Stimulated activated naive CD8-positive, alpha-beta T cell treated with anti-CD3 and anti-CD28 coated beads, Interleukin-15, Interleukin-2, amounts not matched to agents 100 ng/mL and 50 ng/mL, for 24 hours (primary cell): Measurements from ENCODE around the gene RAB21.
A peak's percentile ranks its signal among the peaks of the same experiment; 100 is the strongest.

Source experiments
- H3K27ac Mint-ChIP-seq: one replicate; pipeline ENCODE4 v1.8.0; 2021; ENCODE audit warnings: mild to moderate bottlenecking, mixed read lengths
- H3K27me3 Mint-ChIP-seq: one replicate; pipeline ENCODE4 v1.8.0; 2021; ENCODE audit warnings: mixed read lengths
- H3K36me3 Mint-ChIP-seq: one replicate; pipeline ENCODE4 v1.8.0; 2021; ENCODE audit warnings: low read depth, mixed read lengths
- H3K4me1 Mint-ChIP-seq: one replicate; pipeline ENCODE4 v1.8.0; 2021; ENCODE audit warnings: low read depth, mixed read lengths
- H3K4me3 Mint-ChIP-seq: one replicate; pipeline ENCODE4 v1.8.0; 2021; ENCODE audit warnings: mild to moderate bottlenecking, mixed read lengths
- H3K9me3 Mint-ChIP-seq: one replicate; pipeline ENCODE4 v1.8.0; 2021; ENCODE audit warnings: mixed read lengths

RAB21 gene

DNA sequence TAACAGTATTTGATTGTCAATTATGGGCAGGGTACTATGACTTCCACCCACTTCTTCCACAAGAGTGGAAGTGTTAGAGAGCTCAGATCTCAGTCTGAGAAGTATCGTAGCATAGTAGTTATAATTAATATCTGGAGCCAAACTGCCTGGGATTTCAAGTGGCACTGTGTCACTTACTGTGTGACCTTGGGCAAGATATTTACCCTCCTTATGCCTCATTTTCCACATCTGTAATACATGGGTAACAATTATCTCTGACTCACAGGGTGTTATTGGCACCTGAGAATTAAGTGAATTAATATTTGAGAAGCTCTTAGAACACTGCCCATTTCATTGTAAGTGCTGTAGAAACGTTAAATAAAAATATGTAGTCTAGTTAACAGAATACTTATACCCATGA lies 11.5 kb downstream of the RAB21 start:
- H3K4me1 Mint-ChIP-seq, result peaks cover 68% of the 10 kb centered on the region

DNA sequence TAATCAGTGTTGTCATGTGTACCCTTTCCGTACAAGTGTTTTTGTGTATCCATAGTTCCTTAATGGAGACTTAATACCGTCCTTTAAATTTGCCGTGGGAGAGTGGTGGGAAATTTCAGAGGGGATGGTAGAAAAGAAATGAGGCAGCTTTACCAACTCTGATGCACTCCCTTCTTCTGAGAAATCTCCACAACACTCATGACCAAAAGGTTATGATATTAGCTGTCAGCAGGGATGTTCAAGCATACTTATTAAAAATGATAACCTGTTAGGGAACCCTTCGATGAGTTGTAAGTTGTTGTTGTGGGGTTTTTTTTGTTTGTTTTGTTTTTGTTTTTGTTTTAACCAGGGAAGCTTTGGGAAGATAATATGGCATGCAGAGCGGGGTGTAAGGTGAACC lies 12.5 kb downstream of the RAB21 start:
- H3K27ac Mint-ChIP-seq, result no peak overlapping the region
- no peaks in the 10 kb centered on the region for H3K27me3 Mint-ChIP-seq
- peaks cover 55% of the 10 kb centered on the region for H3K36me3 Mint-ChIP-seq
- H3K4me3 Mint-ChIP-seq, result no peak overlapping the region
- peaks cover 4% of the 10 kb centered on the region for H3K9me3 Mint-ChIP-seq
- peaks cover 68% of the 10 kb centered on the region for H3K4me1 Mint-ChIP-seq

More for the DNA sequence above, 11.5 kb downstream of the RAB21 start:
- no peak overlapping the region for H3K27ac Mint-ChIP-seq
- no peak overlapping the region for H3K4me3 Mint-ChIP-seq
- H3K36me3 Mint-ChIP-seq, result peaks cover 52% of the 10 kb centered on the region
- peaks cover 4% of the 10 kb centered on the region for H3K9me3 Mint-ChIP-seq
- no peaks in the 10 kb centered on the region for H3K27me3 Mint-ChIP-seq

DNA sequence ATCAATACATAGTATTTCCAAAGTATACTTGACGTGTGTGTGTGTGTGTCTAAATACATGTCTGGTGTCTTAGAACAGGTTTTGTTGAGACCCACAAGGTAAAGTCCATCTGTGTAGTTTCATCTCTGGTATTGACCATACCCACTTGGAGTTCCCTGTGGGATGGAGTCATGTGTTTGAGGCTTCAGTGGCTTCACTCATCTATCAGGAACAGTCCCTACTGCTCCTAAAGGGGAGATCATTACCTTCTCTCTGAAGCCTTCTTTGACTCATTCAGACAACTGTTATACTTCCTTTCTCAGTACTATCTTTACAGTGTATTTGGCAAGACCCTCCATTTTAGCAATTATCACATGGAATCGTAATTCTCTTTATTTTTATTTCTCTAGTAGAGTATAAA lies 14.2 kb downstream of the RAB21 start:
- H3K36me3 Mint-ChIP-seq, result peaks cover 61% of the 10 kb centered on the region
- no peak overlapping the region for H3K27ac Mint-ChIP-seq
- no peaks in the 10 kb centered on the region for H3K9me3 Mint-ChIP-seq
- no peak overlapping the region for H3K4me3 Mint-ChIP-seq
- no peaks in the 10 kb centered on the region for H3K27me3 Mint-ChIP-seq
- H3K4me1 Mint-ChIP-seq, result peaks cover 58% of the 10 kb centered on the region

DNA sequence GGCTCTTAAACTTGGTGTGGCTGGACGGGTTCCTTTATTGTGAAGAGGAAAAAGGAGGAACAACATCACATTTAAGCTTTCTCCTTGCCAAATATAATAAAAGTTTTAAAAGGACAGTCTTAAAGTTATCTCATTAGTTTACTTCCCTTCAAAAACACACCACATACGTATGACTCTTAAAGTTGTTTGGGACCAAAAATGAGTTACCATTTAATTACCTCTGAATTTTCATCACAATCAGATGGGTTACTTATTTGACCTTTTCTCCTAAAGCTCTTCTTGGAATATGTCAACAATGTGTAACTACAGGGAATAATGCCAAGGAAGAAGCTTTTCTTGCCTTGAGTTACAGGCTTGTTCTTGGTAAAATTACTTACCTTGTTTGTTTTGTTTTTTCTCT lies 16.4 kb downstream of the RAB21 start:
- H3K9me3 Mint-ChIP-seq, result no peaks in the 10 kb centered on the region

DNA sequence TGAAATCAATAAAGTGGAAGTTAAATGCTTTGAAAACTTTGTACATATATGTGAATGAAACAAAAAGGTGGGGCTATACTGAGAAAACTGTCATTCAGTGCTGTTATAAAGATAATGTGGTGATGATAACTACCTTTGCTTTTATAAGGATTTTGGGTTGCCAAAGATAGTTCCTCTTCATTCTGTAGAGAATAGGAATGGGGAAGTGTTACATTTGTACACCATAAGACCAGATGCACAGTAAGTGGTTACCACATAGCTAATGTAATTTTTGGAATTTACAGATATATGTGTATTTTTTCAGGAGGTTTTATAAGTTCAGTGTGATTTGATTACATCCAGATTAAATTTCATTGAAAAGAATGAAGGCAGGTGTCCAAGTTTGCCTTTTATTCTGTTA lies 18.1 kb downstream of the RAB21 start:
- Mint-ChIP-seq H3K9me3 (no peaks in the 10 kb centered on the region), H3K4me3 (no peak overlapping the region), H3K36me3 (peaks cover 68% of the 10 kb centered on the region), H3K27ac (no peak overlapping the region), H3K4me1 (peaks cover 22% of the 10 kb centered on the region), H3K27me3 (no peaks in the 10 kb centered on the region)

More for the DNA sequence above, 16.4 kb downstream of the RAB21 start:
- H3K27me3 Mint-ChIP-seq, result no peaks in the 10 kb centered on the region
- no peak overlapping the region for H3K4me3 Mint-ChIP-seq
- H3K27ac Mint-ChIP-seq, result no peak overlapping the region
- H3K4me1 Mint-ChIP-seq, result peaks cover 38% of the 10 kb centered on the region
- H3K36me3 Mint-ChIP-seq, result peaks cover 55% of the 10 kb centered on the region

DNA sequence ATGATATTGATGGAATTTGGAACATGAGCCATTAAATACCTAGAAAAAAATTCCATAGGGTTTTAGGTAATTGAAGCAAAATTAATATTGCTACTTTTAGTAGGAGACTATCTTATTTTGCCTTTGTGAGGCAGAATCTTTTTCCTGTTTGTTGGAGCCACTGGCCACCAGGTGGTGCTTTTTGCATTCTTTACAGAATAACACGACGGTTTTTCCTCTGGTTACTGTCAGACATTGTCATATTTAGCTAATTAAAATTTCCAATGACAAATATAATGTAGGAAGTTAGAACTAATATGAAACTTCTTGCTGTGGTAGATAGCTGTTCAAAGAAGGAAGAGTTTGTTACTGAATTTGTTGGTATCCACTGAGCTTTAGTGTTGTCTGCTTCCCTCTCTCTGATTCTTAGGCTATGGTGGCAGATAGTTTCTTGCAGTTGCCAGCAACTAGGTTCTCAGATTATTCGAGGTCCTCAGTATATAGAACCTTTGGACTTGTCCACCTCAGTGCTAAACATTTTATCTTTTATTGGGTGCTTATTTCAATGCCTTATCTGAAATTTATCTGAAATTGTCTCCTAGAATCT lies 25.7 kb downstream of the RAB21 start:
- peaks cover 46% of the 10 kb centered on the region for H3K36me3 Mint-ChIP-seq
- no peaks in the 10 kb centered on the region for H3K27me3 Mint-ChIP-seq
- H3K9me3 Mint-ChIP-seq, result no peaks in the 10 kb centered on the region
- no peak overlapping the region for H3K4me3 Mint-ChIP-seq
- peaks cover 9% of the 10 kb centered on the region for H3K4me1 Mint-ChIP-seq
- H3K27ac Mint-ChIP-seq, result no peak overlapping the region

DNA sequence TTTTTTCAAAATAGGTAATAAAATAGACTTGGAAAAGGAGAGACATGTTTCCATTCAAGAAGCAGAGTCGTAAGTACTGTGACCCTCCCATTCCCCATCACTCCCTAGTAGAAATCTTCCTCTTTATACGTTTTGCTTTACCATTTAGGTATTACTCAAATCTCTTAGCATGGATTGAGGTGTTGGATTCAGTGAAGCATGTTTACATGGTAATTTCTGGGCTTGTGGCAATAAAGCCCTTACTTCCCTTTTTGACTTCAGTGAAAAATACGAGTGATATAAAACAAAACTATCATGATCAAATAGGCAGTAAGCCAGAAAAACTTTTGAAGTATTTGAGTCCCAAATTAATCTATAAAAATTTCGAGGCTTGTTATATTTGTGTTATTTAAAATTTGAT lies 27.4 kb downstream of the RAB21 start:
- peaks cover 46% of the 10 kb centered on the region for H3K36me3 Mint-ChIP-seq
- peaks cover 14% of the 10 kb centered on the region for H3K4me1 Mint-ChIP-seq
- no peaks in the 10 kb centered on the region for H3K27me3 Mint-ChIP-seq
- no peaks in the 10 kb centered on the region for H3K9me3 Mint-ChIP-seq
- no peak overlapping the region for H3K27ac Mint-ChIP-seq
- H3K4me3 Mint-ChIP-seq, result no peak overlapping the region

DNA sequence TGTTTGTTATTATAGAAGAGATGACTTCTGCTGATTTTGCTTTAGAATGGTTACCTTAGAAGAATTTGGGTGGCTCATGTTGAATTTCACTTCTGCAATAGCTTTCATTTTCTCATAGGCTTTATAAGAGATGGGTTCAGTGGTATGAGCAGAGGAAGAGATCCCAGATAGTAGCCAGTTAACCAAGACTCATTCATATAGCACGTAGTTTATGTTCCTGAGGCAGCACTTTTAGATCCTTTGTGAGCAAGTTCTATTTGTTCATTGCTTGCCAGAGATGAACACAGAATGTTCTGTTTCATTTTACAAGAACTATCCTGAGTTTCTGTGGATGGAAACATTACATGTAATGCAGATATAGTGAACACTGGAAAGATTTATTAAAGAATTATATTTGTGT lies 32.2 kb downstream of the RAB21 start:
- Mint-ChIP-seq H3K27me3 (no peaks in the 10 kb centered on the region), H3K27ac (no peak overlapping the region), H3K9me3 (no peaks in the 10 kb centered on the region), H3K36me3 (peaks cover 52% of the 10 kb centered on the region), H3K4me3 (no peak overlapping the region), H3K4me1 (peaks cover 21% of the 10 kb centered on the region)

DNA sequence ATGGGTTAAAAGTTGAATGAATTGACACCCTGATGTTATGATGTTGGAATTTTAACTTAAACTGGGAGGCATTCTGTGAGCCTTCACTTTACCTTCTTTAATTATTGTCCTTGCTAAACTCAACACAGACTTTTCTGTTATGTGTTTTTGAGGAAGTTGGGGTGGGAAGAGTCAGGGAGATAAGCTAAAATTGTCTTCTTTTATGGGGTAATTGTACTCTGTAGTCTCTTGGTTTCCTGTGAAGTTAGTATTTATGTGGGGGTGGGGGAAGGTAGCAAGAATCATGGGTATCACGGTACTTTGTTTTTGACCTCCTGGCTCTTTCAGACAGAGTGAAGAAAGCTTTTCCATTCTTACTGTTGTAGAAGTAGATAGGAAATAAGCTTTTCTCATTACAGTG lies 32.9 kb downstream of the RAB21 start:
- H3K27ac Mint-ChIP-seq, result peak overlapping the region; percentile 10
- peaks cover 52% of the 10 kb centered on the region for H3K36me3 Mint-ChIP-seq
- H3K4me1 Mint-ChIP-seq, result peaks cover 17% of the 10 kb centered on the region
- H3K9me3 Mint-ChIP-seq, result no peaks in the 10 kb centered on the region
- H3K27me3 Mint-ChIP-seq, result no peaks in the 10 kb centered on the region
- no peak overlapping the region for H3K4me3 Mint-ChIP-seq

DNA sequence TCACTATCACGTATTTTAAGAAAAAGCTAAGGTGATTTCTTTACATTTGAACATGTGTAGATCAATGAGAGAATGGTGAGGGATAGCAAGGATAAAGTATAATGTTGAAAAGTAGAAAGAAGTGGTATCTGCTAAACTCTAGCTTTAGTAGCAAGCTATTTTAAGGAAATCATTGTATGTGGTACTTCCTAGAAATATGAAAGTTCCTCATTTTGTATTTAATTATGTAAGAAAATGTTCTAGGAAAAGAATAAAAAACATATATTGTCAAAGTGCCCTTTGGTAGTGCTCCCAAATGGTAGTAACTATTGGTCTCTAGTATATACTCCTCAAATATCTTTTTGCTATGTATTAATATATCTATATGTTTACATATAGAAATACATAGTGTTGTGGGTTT lies 35.7 kb downstream of the RAB21 start:
- Mint-ChIP-seq H3K27ac (no peak overlapping the region), H3K4me1 (peaks cover 17% of the 10 kb centered on the region), H3K36me3 (peaks cover 33% of the 10 kb centered on the region), H3K27me3 (no peaks in the 10 kb centered on the region), H3K4me3 (no peak overlapping the region), H3K9me3 (no peaks in the 10 kb centered on the region)

DNA sequence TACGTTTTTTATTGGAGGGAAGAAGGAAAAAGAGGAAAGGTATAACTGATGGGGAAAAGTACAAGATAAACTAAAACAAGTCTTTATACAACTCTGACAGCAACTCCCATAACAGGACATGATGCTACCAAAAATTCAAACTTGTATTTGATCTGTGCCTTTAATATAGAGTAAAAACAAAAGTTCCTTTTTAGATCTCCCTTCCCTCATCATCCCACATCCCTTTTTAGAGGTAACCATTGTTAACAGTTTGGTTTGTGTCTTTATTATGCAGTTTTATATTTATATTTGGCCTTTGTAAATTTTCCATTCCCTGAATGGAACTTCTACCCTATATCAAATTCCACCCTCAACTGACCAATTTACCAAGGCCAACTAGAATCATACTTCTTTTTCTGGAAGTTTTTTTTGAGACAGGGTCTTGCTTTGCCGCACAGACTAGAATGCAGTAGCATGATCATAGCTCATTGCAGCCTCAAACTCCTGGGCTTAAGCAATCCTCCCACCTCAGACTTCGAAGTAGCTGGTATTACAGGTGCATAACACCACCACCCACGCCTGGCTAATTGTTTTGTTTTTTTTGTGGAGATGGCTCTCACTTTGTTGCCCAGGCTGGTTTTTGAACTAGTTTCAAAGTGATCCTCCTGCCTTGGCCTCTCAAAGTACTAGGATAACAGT lies 36.9 kb downstream of the RAB21 start:
- peaks cover 16% of the 10 kb centered on the region for H3K4me1 Mint-ChIP-seq
- H3K4me3 Mint-ChIP-seq, result no peak overlapping the region
- H3K27ac Mint-ChIP-seq, result no peak overlapping the region
- H3K36me3 Mint-ChIP-seq, result peaks cover 27% of the 10 kb centered on the region
- H3K9me3 Mint-ChIP-seq, result no peaks in the 10 kb centered on the region
- H3K27me3 Mint-ChIP-seq, result no peaks in the 10 kb centered on the region

DNA sequence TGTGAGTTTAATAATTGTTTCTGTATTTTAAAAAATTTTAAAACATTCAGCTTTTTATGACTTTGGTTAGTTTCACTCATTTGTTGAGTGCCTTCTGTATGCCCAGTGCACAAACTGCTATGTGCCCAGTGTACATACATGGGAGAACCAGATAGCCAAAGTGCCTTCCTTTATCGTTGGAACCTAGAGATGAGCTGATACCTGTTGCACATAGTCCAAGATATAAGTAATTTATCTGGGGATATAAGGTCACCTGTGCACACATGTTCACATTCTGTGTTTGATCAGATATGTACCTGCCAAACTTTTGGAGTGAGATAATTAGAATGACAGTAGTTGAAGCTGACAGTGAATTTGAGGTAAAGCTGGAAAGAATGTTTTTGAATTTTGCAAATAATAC lies 37.9 kb downstream of the RAB21 start:
- no peak overlapping the region for H3K4me3 Mint-ChIP-seq
- no peaks in the 10 kb centered on the region for H3K27me3 Mint-ChIP-seq
- H3K27ac Mint-ChIP-seq, result no peak overlapping the region
- no peaks in the 10 kb centered on the region for H3K9me3 Mint-ChIP-seq
- peaks cover 20% of the 10 kb centered on the region for H3K36me3 Mint-ChIP-seq
- peaks cover 9% of the 10 kb centered on the region for H3K4me1 Mint-ChIP-seq

DNA sequence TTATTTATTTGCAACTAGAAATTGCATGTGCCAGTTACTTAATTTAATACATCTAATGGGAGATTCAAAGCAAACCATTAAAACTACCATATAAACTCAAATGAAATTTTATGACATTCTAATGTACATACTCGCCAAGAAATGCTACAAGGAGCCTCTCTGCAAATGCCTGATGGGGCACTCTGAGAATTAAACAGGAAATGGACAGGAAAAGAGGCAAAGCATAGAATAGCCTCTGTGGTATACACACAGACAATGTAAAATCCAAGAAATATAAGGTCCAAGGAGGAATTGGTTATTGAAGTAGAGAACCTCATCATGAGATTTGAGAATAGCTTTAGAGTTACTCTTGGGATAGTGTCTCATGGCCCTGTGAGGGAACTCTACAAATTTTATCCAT lies 41.2 kb downstream of the RAB21 start:
- H3K27ac Mint-ChIP-seq, result no peak overlapping the region
- H3K4me1 Mint-ChIP-seq, result peaks cover 4% of the 10 kb centered on the region
- no peaks in the 10 kb centered on the region for H3K27me3 Mint-ChIP-seq
- no peaks in the 10 kb centered on the region for H3K9me3 Mint-ChIP-seq
- no peak overlapping the region for H3K4me3 Mint-ChIP-seq
- H3K36me3 Mint-ChIP-seq, result peaks cover 6% of the 10 kb centered on the region

DNA sequence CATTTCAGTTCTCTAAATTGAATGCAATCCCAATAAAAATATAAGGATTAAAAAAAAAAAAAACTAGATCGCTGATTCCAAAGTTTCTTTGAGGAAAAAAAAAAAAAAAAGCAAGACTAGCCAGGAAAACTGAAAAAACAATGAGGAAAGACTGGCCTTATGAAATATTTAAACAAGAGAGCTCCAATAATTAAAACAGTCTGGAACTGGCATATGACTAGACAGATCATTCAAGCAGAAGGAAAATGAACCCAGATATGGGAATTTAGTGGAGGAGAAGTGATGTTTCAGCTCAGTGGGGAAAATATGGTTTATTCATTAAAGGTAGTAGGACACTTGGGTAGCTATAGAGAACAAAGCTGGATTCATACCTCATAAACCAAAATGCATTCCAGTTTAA lies 42.9 kb downstream of the RAB21 start:
- no peaks in the 10 kb centered on the region for H3K36me3 Mint-ChIP-seq
- no peak overlapping the region for H3K27ac Mint-ChIP-seq
- no peaks in the 10 kb centered on the region for H3K4me1 Mint-ChIP-seq
- no peak overlapping the region for H3K4me3 Mint-ChIP-seq
- no peaks in the 10 kb centered on the region for H3K9me3 Mint-ChIP-seq
- H3K27me3 Mint-ChIP-seq, result no peaks in the 10 kb centered on the region

DNA sequence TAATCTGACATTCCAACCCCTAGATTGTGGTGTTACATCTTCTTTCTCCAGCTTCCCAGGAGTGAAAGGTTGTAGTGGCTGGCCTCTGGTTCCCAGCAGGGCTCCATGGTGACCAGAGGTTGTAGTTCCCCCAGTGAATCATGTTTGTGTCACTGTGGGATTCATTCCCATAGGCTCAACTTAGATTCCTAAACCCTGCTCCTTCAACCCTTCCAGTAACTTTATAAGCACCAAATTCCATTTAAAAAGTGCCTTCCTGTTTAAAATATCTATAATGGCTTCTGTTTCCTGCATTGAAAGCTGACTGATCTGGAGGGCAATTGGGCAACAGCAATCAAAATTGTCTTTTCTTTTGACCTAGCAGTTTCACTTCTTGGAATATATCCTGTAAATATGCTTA lies 44.4 kb downstream of the RAB21 start:
- no peak overlapping the region for H3K27ac Mint-ChIP-seq

DNA sequence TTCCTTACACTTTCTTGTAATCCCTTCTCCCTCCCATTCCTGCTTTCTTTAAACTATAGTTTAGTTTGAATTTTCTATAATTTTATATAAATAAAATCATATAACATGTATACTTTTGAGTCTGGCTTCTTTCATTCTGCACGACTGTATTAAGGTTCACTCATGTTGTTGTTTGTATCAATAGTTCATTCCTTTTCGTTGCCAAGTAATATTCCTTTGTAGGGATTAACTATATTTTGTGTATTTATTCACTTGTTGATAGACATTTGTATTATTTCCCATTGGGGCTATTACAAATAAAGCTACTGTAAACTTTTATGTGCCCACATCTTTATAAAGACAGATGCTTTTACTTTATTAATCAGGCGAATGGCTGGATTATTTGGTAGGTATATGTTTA lies 45.5 kb downstream of the RAB21 start:
- H3K36me3 Mint-ChIP-seq, result no peaks in the 10 kb centered on the region
- H3K4me3 Mint-ChIP-seq, result no peak overlapping the region
- H3K27ac Mint-ChIP-seq, result no peak overlapping the region
- H3K27me3 Mint-ChIP-seq, result no peaks in the 10 kb centered on the region
- H3K4me1 Mint-ChIP-seq, result no peaks in the 10 kb centered on the region
- H3K9me3 Mint-ChIP-seq, result no peaks in the 10 kb centered on the region

More for the DNA sequence above, 44.4 kb downstream of the RAB21 start:
- H3K4me3 Mint-ChIP-seq, result no peak overlapping the region
- no peaks in the 10 kb centered on the region for H3K27me3 Mint-ChIP-seq
- no peaks in the 10 kb centered on the region for H3K9me3 Mint-ChIP-seq
- H3K4me1 Mint-ChIP-seq, result no peaks in the 10 kb centered on the region
- H3K36me3 Mint-ChIP-seq, result no peaks in the 10 kb centered on the region
